Measurements from ENCODE around the gene PAPPA2.

GRCh38 chr1:176816232-176816631, 353.3 kb downstream of the PAPPA2 start:
- no peak for TF ChIP-seq CTCF (IDR thresholded peaks at IDR 0.05)
- TF ChIP-seq POLR2A (IDR thresholded peaks at IDR 0.05) = no peak
